Stomach (tissue), 9 donors: ENCODE measurements around the gene AFDN. TPM values are rescaled to one million over a fixed set of nuclear protein-coding genes. Genes with fewer than 3 reads are reported as not detected.

Source experiments
- DNase-seq, 2 donors: peaks; one replicate each; pipeline versions ENCODE4 v3.0.0 to v3.0.0-alpha.2; 2013 to 2019
- H3K27ac ChIP-seq, 5 donors: fragments of 200-600 bp in 4 of 5; sonication (generic) in 4 of 5; one replicate each; pipeline ENCODE4 v1.5.1; 2013 to 2019; ENCODE audit warnings: mild to moderate bottlenecking in 1 of 5, moderate library complexity in 1 of 5
- H3K27me3 ChIP-seq, 3 donors: fragments of 200-600 bp; sonication (generic); one replicate each; pipeline ENCODE4 v1.5.1; 2017 to 2019; ENCODE audit warnings: mixed run types in 1 of 3
- H3K36me3 ChIP-seq, 4 donors: fragments of 200-600 bp; sonication (generic); 1 replicate in 3 of 4; 2 replicates in 1 of 4; pipeline ENCODE4 v1.5.1; 2016 to 2019
- H3K4me1 ChIP-seq, 4 donors: fragments of 200-600 bp; sonication (generic); one replicate each; pipeline ENCODE4 v1.5.1; 2016 to 2019
- H3K4me3 ChIP-seq, 4 donors: fragments of 200-600 bp; sonication (generic) in 3 of 4; one replicate each; pipeline ENCODE4 v1.5.1; 2016 to 2019; ENCODE audit warnings: mild to moderate bottlenecking in 1 of 4
- H3K9me3 ChIP-seq, 4 donors: fragments of 200-600 bp; sonication (generic); one replicate each; pipeline ENCODE4 v1.5.1; 2016 to 2019
- CTCF ChIP-seq, 7 experiments: fragments of 450-650 bp in 4 of 7; fragments of 200-600 bp in 3 of 7; sonication (generic) in 3 of 7; IDR thresholded peaks; one replicate each; pipeline ENCODE4 v1.5.1; 2016 to 2019; ENCODE audit warnings: antibody characterized with exemption in 7 of 7, control low read depth in 2 of 7, mild to moderate bottlenecking in 1 of 7
- EP300 ChIP-seq: sonication (generic); formaldehyde crosslinking; IDR thresholded peaks from one replicate; pipeline ENCODE4 v1.6.1; 2017; ENCODE audit warnings: antibody characterized with exemption
- POLR2A ChIP-seq, 4 donors: fragments of 450-650 bp; IDR thresholded peaks; one replicate each; pipeline ENCODE4 v1.6.1; 2016; ENCODE audit warnings: antibody characterized with exemption in 4 of 4, control low read depth in 2 of 4, mild to moderate bottlenecking in 1 of 4, moderate library complexity in 1 of 4
- POLR2AphosphoS5 ChIP-seq, 3 donors: sonication (generic); formaldehyde crosslinking; IDR thresholded peaks; one replicate each; pipeline ENCODE4 v1.6.1; 2016; ENCODE audit warnings: antibody characterized with exemption in 3 of 3
- WGBS, 5 donors: extraction: QIAGEN DNeasy Blood & Tissue Kit in 3 of 5; methylation state at CpG; one replicate each; pipeline versions ENCODE4 v1.1.5 to v1.1.7; 2013 to 2018; 5-methylcytosine and 5-hydroxymethylcytosine counted together
- intact Hi-C: fragments of 100-400 bp; cut with DNase I; formaldehyde crosslinking; loops from one replicate; pipeline ENCODE4 v1.15.1; 2023; ENCODE audit warnings: low total_unique reads
- polyA plus RNA-seq, 3 donors: library from polyadenylated mRNA; stranded (reverse); fragments of 200-250 nt; gene quantifications; one replicate each; pipeline ENCODE4 v1.2.3, GENCODE V29; 2013
- total RNA-seq, 5 donors: library from RNA; depleted of rRNA; stranded (reverse); fragments of >200 nt; gene quantifications; one replicate each; pipeline versions ENCODE4 v1.1.0 to v1.2.3, GENCODE V29; 2014 to 2016
- donor health status: healthy with polysubstance abuse.
- donor health status: Bipolar disorder and iron deficiency.
- donor health status: healthy.

AFDN gene
- total and polyA plus RNA-seq, 8 donors = 24.8 to 521 (median 114) TPM

DNA sequence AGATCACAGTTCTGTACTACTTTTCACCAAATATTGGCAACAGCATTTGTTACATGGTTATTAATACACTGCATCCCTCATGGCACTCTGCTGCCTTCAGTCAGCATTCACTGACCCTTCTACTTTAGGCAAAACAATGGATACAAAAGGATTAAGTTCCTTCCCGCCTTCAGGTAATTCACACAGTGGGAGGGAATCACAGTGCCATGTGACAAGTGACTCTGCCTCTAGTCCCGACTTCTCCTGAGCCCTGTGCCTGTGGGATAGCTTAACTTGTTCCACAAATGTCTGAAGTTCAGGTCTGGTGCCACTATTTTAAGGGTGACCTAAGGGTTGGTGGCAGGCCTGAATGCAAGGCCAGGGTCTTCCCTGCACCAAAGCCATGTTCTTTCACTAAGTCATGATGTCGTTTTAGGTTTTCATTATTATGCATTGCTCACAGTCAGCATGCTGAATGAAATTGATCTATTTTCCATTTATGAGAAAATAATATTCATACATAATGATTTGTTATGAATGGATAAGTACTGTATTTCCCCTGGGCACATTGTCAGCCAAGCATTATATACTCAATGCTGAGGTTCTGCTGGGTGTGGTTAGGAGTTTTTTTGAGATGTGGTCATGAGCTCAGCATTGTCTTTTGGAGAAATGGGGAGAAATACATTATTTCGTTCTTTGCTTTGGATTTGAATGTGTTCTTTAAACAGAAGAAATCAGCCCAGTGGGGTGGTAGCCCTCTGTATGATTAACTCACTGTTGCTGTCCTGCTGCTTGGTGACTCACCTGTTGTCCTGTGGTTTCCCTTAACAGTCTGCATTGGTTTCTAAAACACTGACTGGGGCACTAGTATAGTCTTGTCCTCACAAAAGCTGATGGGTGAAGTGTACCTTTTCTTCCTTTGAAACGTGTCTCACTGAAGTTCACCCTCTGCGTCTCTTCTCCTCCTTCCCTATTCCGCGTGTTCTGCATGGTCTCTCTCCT lies 66.4 kb downstream of the AFDN start:
- no peak for DNase-seq
- intact Hi-C loops = loop anchor here (10.0 kb wide), 1 partner anchor 398 kb away; no protein-coding TSS in a partner anchor
- H3K4me1 ChIP-seq = no peaks in the 10 kb centered on the region
- TF ChIP-seq POLR2A (IDR thresholded peaks at IDR 0.05) = no peak
- no peak for TF ChIP-seq EP300
- TF ChIP-seq CTCF (IDR thresholded peaks at IDR 0.05) = no peak
- TF ChIP-seq POLR2AphosphoS5 (IDR thresholded peaks at IDR 0.05) = no peak
- no peak overlapping the region for H3K4me3 ChIP-seq
- H3K27me3 ChIP-seq = no peaks in the 10 kb centered on the region
- WGBS, 5 donors = 78 to 86% (median 80%) methylated on average over 8 of the region's 8 CpGs
- no peak overlapping the region for H3K27ac ChIP-seq
- H3K9me3 ChIP-seq = no peaks in the 10 kb centered on the region
- H3K36me3 ChIP-seq = peaks cover 0 to 62% (median 41%) of the 10 kb centered on the region in 4 donors

GRCh38 chr6:167894965-167895364 lies 68.3 kb downstream of the AFDN start:
- no peak overlapping the region for H3K27ac ChIP-seq
- WGBS, 5 donors = 64 to 86% (median 81%) methylated on average over 3 of the region's 3 CpGs
- no peaks in the 10 kb centered on the region for H3K4me1 ChIP-seq
- no peak for DNase-seq
- H3K9me3 ChIP-seq = no peaks in the 10 kb centered on the region
- TF ChIP-seq POLR2AphosphoS5 (IDR thresholded peaks at IDR 0.05) (no peak), CTCF (IDR thresholded peaks at IDR 0.05) (no peak), POLR2A (IDR thresholded peaks at IDR 0.05) (no peak), EP300 (no peak)
- intact Hi-C loops = loop anchor here (10.0 kb wide), 1 partner anchor 400 kb away; no protein-coding TSS in a partner anchor
- peaks cover 0 to 54% (median 30%) of the 10 kb centered on the region in 4 donors for H3K36me3 ChIP-seq
- no peak overlapping the region for H3K4me3 ChIP-seq
- no peaks in the 10 kb centered on the region for H3K27me3 ChIP-seq

- no peak overlapping the region for H3K27ac ChIP-seq
- intact Hi-C loops = loop anchor here (10.0 kb wide), 1 partner anchor 402 kb away; no protein-coding TSS in a partner anchor
- no peak for TF ChIP-seq CTCF (IDR thresholded peaks at IDR 0.05)
- no peak for TF ChIP-seq POLR2AphosphoS5 (IDR thresholded peaks at IDR 0.05)
- TF ChIP-seq EP300 = no peak
- no peak for TF ChIP-seq POLR2A (IDR thresholded peaks at IDR 0.05)
Observed at GRCh38 chr6:167896648-167897047, 69.9 kb downstream of the AFDN start.

DNA sequence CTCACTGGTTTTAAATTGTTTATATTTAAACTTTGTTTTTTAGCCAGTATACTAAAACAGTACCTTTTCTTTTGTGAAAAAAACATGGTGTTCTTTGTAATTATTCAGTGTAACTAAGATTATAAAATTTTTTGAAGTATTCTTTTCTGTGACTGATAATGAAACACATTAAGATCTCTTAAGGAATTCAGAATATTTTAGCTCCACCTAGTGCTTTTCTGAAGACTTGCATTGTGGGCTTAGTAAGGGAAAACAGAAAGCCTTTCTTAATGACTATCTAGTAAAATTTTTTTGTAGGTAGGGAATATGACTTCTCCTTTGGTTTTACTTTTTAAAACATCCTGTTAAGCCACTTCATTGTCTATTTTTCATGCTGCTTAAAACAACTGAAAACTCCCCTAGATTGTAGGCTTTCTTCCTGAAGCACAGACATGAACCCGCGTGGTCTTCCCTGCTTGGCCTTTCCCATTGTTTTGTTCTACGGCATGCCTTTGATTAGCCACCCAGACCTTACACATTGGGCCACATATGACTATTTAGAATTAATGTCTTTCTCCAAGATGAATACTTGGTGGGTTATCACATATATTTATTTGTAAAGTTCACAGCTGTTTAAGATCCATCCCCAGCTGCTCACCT lies 72.1 kb downstream of the AFDN start:
- Histone ChIP-seq H3K4me1 (peaks cover 0 to 9% (median 2%) of the 10 kb centered on the region in 4 donors), H3K27ac (no peak overlapping the region), H3K36me3 (peaks cover 0 to 38% (median 22%) of the 10 kb centered on the region in 4 donors), H3K9me3 (no peaks in the 10 kb centered on the region), H3K27me3 (no peaks in the 10 kb centered on the region), H3K4me3 (no peak overlapping the region)
- no peak for TF ChIP-seq POLR2AphosphoS5 (IDR thresholded peaks at IDR 0.05)
- peak in 5 of 7 experiments; percentile 56 to 76 (median 65) for TF ChIP-seq CTCF (IDR thresholded peaks at IDR 0.05)
- intact Hi-C loops = loop anchor here (10.0 kb wide), 1 partner anchor 404 kb away; no protein-coding TSS in a partner anchor
- 80 to 87% (median 83%) methylated on average over 3 of the region's 3 CpGs for WGBS, 5 donors
- DNase-seq = peak in 1 of 2 donors; percentile 52

More at GRCh38 chr6:167896648-167897047, 69.9 kb downstream of the AFDN start:
- Histone ChIP-seq H3K4me1 (peaks cover 0 to 4% (median 0%) of the 10 kb centered on the region in 4 donors), H3K4me3 (no peak overlapping the region), H3K36me3 (peaks cover 0 to 42% (median 17%) of the 10 kb centered on the region in 4 donors), H3K27me3 (no peaks in the 10 kb centered on the region), H3K9me3 (no peaks in the 10 kb centered on the region)
- WGBS, 5 donors = 78 to 86% (median 82%) methylated on average over 4 of the region's 4 CpGs
- no peak for DNase-seq
